Measurements from ENCODE around the gene APIP.

- TF ChIP-seq ATF2 (CRISPR knock-in tag; IDR thresholded peaks at IDR 0.05; ENCODE audit: borderline replicate concordance, low read depth) (no peak), NR3C1 (CRISPR knock-in tag; conservative IDR thresholded peaks at IDR 0.05; ENCODE audit: low read depth) (no peak), CTCF (IDR thresholded peaks at IDR 0.05) (no peak), TP53 (CRISPR knock-in tag; IDR thresholded peaks at IDR 0.05) (no peak), ZNF532 (CRISPR knock-in tag; IDR thresholded peaks at IDR 0.05; ENCODE audit: borderline replicate concordance) (no peak)
Observed at GRCh38 chr11:34865261-34865660, 50.9 kb downstream of the APIP start.
